Aorta (tissue), 5 donors: ENCODE results near the gene IL1R1. TPM values are rescaled to one million over a fixed set of nuclear protein-coding genes. Genes with fewer than 3 reads are reported as not detected.

ENCODE experiments used
- ATAC-seq: fragments of 200-7000 bp; cut with Tn5 transposase; one replicate; pipeline ENCODE4 v1.9.1; 2022; ENCODE audit warnings: moderate library complexity; ENCODE audit not compliant: low FRiP score
- DNase-seq, 2 donors: peaks; one replicate each; pipeline ENCODE4 v3.0.0-alpha.2; 2020
- H3K27ac ChIP-seq, 2 donors: one replicate each; pipeline ENCODE4 v1.5.1; 2013; ENCODE audit warnings: low read length in 2 of 2, mild to moderate bottlenecking in 2 of 2, moderate library complexity in 2 of 2, control low read depth in 1 of 2, inconsistent platforms in 1 of 2, low read depth in 1 of 2
- H3K27me3 ChIP-seq, 2 donors: one replicate each; pipeline ENCODE4 v1.6.1; 2013; ENCODE audit warnings: control low read depth in 1 of 2, low read length in 1 of 2, mild to moderate bottlenecking in 1 of 2, moderate library complexity in 1 of 2; ENCODE audit not compliant: insufficient read depth in 2 of 2, control insufficient read depth in 1 of 2
- H3K36me3 ChIP-seq, 2 donors: one replicate each; pipeline ENCODE4 v1.6.1; 2013; ENCODE audit warnings: control low read depth in 1 of 2, low read length in 1 of 2, mild to moderate bottlenecking in 1 of 2; ENCODE audit not compliant: insufficient read depth in 2 of 2, control insufficient read depth in 1 of 2
- H3K4me1 ChIP-seq, 2 donors: one replicate each; pipeline ENCODE4 v1.6.1; 2013; ENCODE audit warnings: low read length in 2 of 2, control low read depth in 1 of 2, mild to moderate bottlenecking in 1 of 2, moderate library complexity in 1 of 2; ENCODE audit not compliant: insufficient read depth in 2 of 2, control insufficient read depth in 1 of 2
- H3K4me3 ChIP-seq, 2 donors: one replicate each; pipeline ENCODE4 v1.5.1; 2013; ENCODE audit warnings: low read length in 2 of 2, control low read depth in 1 of 2, mild to moderate bottlenecking in 1 of 2
- H3K9me3 ChIP-seq: one replicate; pipeline ENCODE4 v1.6.1; 2013; ENCODE audit warnings: mild to moderate bottlenecking, low read length; ENCODE audit not compliant: control insufficient read depth
- WGBS, 2 donors: extraction: QIAGEN DNeasy Blood & Tissue Kit; methylation state at CpG; one replicate each; pipeline ENCODE4 v1.1.7; 2013; 5-methylcytosine and 5-hydroxymethylcytosine counted together
- intact Hi-C, 2 donors: fragments of 100-400 bp; cut with DNase I; formaldehyde crosslinking; loops; one replicate each; pipeline versions ENCODE4 v1.14.2 to v1.15.0; 2022
- polyA plus RNA-seq, 2 donors: library from polyadenylated mRNA; stranded (reverse); fragments of 200-250 nt; gene quantifications; one replicate each; pipeline ENCODE4 v1.2.3, GENCODE V29; 2013
- total RNA-seq, 2 donors: library from RNA; stranded (reverse); fragmentation: NEBNext Ultra II Directional; extraction: Animal tissue kit (Norgen Biotek cat#: 25700); gene quantifications; one replicate each; pipeline ENCODE4 v1.2.1, GENCODE V29; 2021
- donor health status: healthy with polysubstance abuse.
- donor health status: Bipolar disorder and iron deficiency.
- donor health status: DM: no; HTN: no; CAD: no.
- donor health status: DM: no; HTN: no; CAD: no.
- donor health status: DM: yes; HTN: yes; CAD: no.

The IL1R1 gene
- total and polyA plus RNA-seq, 4 donors, result 47.0 to 155 (median 92.3) TPM

- Histone ChIP-seq H3K9me3 (no peaks in the 10 kb centered on the region), H3K36me3 (peaks cover 0 to 2% of the 10 kb centered on the region in 2 donors), H3K27ac (no peak overlapping the region), H3K4me1 (no peaks in the 10 kb centered on the region), H3K27me3 (no peaks in the 10 kb centered on the region), H3K4me3 (no peak overlapping the region)
- intact Hi-C loops, result no loop called here
- DNase-seq (no peak), ATAC-seq (no peak)
- 87 to 96% methylated on average over 5 of the region's 5 CpGs for WGBS, 2 donors
Observed at GRCh38 chr2:102109016-102109415, 33.5 kb upstream of the IL1R1 start.

- Histone ChIP-seq H3K27me3 (no peaks in the 10 kb centered on the region), H3K4me3 (no peak overlapping the region), H3K36me3 (peaks cover 0 to 2% of the 10 kb centered on the region in 2 donors), H3K27ac (no peak overlapping the region), H3K9me3 (no peaks in the 10 kb centered on the region), H3K4me1 (no peaks in the 10 kb centered on the region)
- WGBS, 2 donors, result 4 to 11% methylated on average over 5 of the region's 5 CpGs
- intact Hi-C loops, result no loop called here
- DNase-seq, result no peak
- ATAC-seq, result no peak
Observed at GRCh38 chr2:102110171-102110570, 32.4 kb upstream of the IL1R1 start.

GRCh38 chr2:102110596-102111334, 31.8 kb upstream of the IL1R1 start:
- Histone ChIP-seq H3K4me3 (no peak overlapping the region), H3K36me3 (peaks cover 0 to 2% of the 10 kb centered on the region in 2 donors), H3K9me3 (no peaks in the 10 kb centered on the region), H3K27ac (no peak overlapping the region), H3K27me3 (no peaks in the 10 kb centered on the region), H3K4me1 (no peaks in the 10 kb centered on the region)
- intact Hi-C loops, result no loop called here
- no peak for DNase-seq
- WGBS, 2 donors, result 11 to 23% methylated on average over 13 of the region's 13 CpGs
- peak; percentile 42 for ATAC-seq

- H3K36me3 ChIP-seq, result peaks cover 0 to 2% of the 10 kb centered on the region in 2 donors
- no peak overlapping the region for H3K4me3 ChIP-seq
- WGBS, 2 donors, result 53 to 56% methylated on average over 2 of the region's 2 CpGs
- ATAC-seq, result no peak
- no peaks in the 10 kb centered on the region for H3K27me3 ChIP-seq
- H3K27ac ChIP-seq, result no peak overlapping the region
- no peak for DNase-seq
- intact Hi-C loops, result no loop called here
- no peaks in the 10 kb centered on the region for H3K4me1 ChIP-seq
- H3K9me3 ChIP-seq, result no peaks in the 10 kb centered on the region
Observed at GRCh38 chr2:102111823-102112222, 30.7 kb upstream of the IL1R1 start.

GRCh38 chr2:102112271-102112670, 30.3 kb upstream of the IL1R1 start:
- no peaks in the 10 kb centered on the region for H3K9me3 ChIP-seq
- no peak overlapping the region for H3K4me3 ChIP-seq
- H3K4me1 ChIP-seq, result no peaks in the 10 kb centered on the region
- peaks cover 0 to 2% of the 10 kb centered on the region in 2 donors for H3K36me3 ChIP-seq
- WGBS, 2 donors, result 64 to 76% methylated on average over 1 of the region's 1 CpG
- H3K27me3 ChIP-seq, result no peaks in the 10 kb centered on the region
- intact Hi-C loops, result no loop called here
- ATAC-seq (no peak), DNase-seq (no peak)
- no peak overlapping the region for H3K27ac ChIP-seq

GRCh38 chr2:102112692-102113665, 29.6 kb upstream of the IL1R1 start:
- DNase-seq (no peak), ATAC-seq (no peak)
- Histone ChIP-seq H3K4me1 (no peaks in the 10 kb centered on the region), H3K27me3 (no peaks in the 10 kb centered on the region), H3K27ac (no peak overlapping the region), H3K9me3 (no peaks in the 10 kb centered on the region), H3K36me3 (peaks cover 0 to 2% of the 10 kb centered on the region in 2 donors), H3K4me3 (no peak overlapping the region)
- WGBS, 2 donors, result 90 to 92% methylated on average over 10 of the region's 10 CpGs
- intact Hi-C loops, result no loop called here

- 56 to 73% methylated on average over 6 of the region's 6 CpGs for WGBS, 2 donors
- Histone ChIP-seq H3K9me3 (no peaks in the 10 kb centered on the region), H3K27me3 (no peaks in the 10 kb centered on the region), H3K4me3 (no peak overlapping the region), H3K4me1 (no peaks in the 10 kb centered on the region), H3K27ac (no peak overlapping the region), H3K36me3 (peaks cover 0 to 1% of the 10 kb centered on the region in 2 donors)
- ATAC-seq (no peak), DNase-seq (no peak)
- intact Hi-C loops, result no loop called here
Observed at GRCh38 chr2:102114290-102114721, 28.2 kb upstream of the IL1R1 start.

GRCh38 chr2:102114851-102115497, 27.6 kb upstream of the IL1R1 start:
- Histone ChIP-seq H3K4me3 (no peak overlapping the region), H3K27ac (no peak overlapping the region), H3K4me1 (no peaks in the 10 kb centered on the region), H3K36me3 (no peaks in the 10 kb centered on the region), H3K9me3 (no peaks in the 10 kb centered on the region), H3K27me3 (no peaks in the 10 kb centered on the region)
- 43 to 62% methylated on average over 5 of the region's 5 CpGs for WGBS, 2 donors
- intact Hi-C loops, result no loop called here
- DNase-seq (peak in 1 of 2 donors; percentile 67), ATAC-seq (no peak)
